HG03159 (cell line): Measurements from ENCODE around the gene CELF1.

Source experiments
- ATAC-seq: cut with Tn5 transposase; IDR thresholded peaks from one replicate; pipeline ENCODE4 v1.9.1; 2021; ENCODE audit warnings: mild to moderate bottlenecking, moderate library complexity; ENCODE audit not compliant: unreplicated experiment

Gene CELF1

DNA sequence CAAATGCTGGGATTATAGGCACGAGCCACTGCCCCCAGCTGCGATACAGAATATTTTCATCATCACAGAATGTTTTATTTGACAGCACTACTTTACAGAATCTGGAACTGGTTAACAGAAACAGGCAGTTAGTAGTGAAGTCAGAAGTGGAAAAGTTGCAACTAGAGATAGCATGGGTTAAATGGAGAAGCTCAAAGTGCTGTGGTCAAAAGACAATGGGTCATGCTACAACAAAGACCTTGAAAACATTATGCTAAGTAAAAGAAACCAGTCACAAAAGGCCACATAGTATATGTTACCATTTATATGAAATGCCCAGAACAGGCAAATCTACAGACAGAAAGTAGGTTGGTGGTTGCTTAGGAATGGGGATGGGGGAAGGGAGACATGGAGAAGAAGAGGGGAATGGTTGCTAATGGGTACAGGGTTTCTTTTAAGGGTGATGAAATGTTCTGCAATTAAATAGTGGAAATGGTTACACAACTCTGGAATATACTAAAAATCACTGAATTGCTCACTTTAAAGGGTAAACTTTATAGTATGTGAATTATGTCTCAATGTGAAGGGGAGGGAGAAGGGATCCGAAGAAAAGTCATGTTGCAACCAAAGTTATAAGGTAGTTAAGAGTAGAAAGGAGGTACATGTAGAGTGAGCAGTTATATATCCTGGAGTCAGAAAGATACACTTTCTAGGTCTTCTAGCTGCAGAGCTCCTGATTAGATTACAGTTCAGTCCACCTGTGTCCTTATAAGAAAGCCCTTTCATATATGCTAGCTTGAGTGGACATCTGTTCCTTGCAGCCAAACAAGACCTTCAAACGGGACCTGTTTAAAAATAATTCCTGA, 57.7 kb downstream of the CELF1 start:
- ATAC-seq = no peak

DNA sequence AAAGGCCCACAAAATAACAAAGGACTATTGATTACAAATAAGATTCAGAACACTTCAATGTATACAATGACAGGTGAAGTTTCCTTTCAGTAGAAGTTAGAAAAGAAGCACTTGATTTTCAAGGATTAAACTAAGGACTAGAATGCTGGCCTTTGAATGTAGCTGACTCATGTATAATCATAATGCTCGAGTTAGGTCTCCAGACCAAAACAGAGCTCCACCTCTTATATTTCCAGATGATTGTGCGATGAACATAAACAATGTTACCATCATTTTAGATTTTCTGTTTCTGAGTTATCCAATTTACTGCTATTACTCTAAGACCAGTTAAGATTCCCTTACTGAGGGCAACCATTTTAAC, 63.6 kb downstream of the CELF1 start:
- ATAC-seq = no peak

DNA sequence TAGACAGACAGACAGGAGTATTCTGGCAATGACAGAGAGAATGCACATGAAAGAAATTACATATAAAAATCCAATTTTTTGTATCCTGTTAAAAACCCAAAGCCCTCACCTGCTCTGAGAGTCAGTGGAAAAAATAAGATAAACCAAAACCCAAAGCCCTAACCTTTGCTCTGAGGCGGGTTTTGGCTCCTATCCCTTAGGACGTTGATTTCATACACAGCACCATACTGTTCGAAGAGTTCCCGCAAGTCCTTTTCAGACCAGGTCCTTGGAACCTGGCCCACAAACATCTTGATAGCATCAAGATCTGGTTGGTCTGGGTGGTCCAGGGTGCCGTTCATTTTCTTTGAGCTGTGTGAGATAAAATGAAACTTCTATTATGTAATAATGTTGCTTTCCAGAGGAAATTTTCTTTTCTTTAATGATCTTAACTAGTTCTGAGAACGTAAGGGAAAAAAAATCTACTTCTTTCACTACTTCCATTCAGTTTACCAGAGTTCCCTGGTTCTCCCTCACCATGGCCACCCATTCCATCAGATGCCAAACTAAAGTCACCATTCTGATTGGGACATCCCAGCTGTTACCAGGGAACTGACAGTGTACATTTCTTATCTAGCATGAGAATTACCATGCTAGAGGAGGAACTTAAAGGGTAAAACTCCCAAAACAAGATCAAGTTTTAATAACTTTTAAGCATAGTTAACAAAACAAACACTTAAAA, 64.1 kb downstream of the CELF1 start:
- ATAC-seq = no peak

DNA sequence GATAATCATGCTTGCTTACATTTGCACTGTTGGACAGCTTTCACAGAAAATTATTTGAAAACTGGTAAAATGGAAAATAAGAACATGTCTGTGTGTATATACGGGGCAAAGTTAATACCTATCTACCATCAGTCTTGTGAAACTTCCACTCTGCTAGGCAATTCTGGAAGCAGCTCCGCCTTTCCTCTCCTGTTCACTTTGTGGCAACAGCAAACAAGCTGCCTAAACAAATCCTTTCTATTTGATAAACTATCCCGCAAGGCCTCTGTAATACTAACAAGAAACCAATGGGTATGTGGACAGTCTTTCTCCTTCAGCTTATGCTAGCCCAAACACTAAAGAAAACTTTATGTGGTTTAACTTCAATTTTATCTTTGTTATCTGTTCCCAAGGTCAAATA, 64.8 kb downstream of the CELF1 start:
- no peak for ATAC-seq

DNA sequence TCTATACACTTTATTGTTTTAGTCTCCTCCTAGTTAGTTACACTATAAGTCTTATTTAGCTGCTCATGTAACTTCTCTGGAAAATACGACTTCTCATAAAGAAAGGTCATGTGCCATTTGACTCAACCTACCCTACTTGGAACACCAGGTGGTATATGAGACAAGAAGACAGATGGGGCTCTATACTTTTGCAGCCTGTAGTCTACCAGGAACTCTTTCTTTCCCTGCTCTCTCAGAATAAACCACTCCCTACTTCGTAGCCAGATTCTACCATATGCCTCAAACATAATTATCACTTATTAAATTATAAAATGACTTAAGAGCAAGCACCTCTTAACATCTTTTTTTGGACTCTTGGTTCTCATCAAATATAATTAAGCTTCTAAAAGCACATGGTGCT, 65.5 kb downstream of the CELF1 start:
- ATAC-seq = no peak

DNA sequence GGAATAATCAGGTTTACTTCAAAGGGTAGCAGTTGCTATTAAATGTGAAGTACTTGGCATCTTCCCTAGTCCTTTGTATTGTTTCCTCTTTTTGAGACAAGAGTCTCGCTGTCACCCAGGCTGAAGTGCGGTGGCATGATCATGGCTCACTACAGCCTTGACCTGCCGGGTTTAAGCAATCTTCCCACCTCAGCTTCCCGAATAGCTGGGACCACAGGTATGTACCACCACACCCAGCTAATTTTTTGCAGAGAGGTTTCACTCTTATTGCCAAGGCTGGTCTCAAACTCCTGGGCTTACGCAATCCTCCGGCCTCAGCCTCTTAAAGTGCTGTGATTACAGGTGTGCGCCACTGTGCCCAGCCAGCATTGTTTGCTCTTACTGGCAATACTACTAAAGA, 67.8 kb downstream of the CELF1 start:
- ATAC-seq = no peak

DNA sequence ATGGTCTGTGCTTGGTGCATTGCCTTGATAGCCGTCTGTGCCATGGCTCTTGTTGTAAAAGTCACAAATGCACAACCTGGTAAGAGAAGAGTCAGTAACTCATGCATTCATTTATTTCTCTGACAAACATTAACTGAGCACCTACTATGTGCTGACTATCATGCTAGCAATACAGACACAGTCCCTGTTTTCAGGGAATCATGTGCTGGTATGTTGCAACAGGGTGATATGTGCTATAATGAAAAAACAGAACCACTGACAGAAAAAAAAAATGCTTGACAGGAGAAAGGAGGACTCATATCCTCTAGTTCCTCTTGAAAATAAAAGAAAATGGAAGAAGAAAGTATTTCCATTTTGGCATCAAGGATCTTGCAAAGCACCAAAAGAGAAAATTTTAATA, 69.5 kb downstream of the CELF1 start:
- no peak for ATAC-seq

DNA sequence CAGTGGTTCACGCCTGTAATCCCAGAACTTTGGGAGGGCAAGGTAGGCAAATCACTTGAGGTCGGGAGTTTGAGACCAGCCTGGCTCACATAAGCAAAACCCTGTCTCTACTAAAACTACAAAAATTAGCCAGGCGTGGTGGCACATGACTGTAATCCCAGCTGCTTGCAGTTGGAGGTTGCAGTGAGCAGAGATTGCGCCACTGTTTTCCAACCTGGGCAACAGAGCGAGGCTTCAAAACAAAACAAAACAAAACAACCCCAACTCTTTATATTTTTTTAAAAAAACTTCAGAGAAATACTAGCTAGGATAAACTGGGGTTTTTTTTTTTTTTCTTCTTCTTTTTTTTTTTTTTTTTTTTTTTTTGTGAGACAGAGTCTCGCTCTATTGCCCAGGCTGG, 72.2 kb downstream of the CELF1 start:
- no peak for ATAC-seq

DNA sequence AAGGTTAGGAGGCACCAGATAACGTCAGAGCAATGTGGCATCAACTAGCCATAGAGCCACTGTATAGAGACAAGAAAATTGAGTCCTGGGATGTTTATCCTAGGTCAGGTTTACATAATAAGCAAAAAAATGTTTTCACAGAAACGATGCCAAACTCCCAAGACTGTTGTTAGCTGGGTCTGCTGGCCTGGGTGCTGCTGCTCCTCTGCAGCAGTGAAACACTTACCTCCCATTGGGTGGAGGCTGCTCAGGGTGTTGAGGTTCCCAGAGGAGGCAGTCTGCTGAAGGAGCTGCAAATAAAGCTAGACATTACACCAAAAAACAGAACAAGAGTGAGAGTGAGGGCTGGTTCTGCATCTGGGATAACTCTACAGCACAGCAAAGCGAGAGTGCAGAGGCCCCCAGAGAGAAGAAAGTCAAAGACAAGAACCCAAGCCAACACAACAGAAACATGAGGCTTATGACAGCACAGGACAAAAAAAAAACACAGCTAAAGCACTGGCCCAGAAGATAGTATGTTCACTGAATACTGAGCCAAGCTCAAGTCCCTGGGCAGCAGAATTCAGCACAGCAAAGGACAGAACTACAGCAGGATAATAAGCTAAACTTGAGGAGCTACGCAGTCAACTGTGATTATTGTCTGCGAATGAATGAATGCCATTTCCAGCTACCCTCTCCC, 74.1 kb downstream of the CELF1 start:
- ATAC-seq = no peak

DNA sequence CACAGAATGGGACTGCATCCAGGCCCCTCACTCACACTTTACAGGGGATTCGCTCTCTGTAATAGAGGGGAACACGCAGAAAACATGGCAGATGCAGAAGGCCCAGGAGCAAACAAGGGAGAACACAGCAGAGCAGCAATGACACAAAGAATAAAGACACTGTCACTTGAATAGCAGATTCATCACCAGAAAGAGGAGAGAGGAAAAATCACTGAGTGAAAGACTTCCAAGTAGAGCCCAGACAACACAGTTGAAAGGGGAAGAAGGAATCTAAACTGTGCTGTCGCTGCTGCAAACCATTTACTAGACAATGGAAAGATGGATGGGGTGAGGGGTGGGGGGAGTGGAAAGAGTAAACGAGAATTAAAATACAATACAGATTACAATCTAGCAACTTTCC, 75.2 kb downstream of the CELF1 start:
- no peak for ATAC-seq

DNA sequence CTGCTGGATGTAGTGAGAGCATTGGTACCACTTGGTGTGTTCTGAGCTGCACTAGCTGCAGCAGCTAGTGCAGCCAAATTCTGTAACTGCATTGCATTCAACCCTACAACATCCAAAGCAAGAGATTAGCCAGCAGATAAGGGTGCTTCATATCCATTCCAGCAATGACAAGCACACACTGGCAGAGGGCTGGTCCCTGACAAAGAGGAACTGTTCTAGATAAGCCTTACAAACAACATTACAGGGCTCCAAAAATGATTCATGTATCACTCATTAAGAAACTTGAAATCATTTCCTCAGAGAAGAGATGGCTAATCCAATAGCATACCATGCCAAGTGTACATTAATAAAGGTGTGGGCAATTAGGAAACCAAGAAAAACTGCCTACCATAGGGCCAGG, 75.6 kb downstream of the CELF1 start:
- no peak for ATAC-seq

DNA sequence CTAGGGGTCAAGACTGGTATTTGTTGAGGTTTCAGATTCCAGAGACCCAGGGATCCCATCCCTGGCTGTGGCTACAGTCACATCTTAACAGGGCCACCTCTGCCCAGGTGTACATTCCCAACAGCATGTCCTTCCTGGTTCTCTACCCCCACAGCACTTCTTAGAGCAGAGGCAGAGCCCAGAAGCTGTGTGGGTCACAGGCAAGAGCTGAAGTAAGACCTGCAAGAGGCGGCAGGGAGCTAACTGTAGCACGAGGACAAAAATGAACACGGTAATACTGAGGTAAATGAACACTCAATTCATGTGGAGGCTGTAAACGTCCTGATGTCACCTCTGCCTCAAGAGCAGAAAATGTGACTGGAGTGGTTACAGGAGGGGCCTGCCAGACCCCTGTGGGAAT, 82.3 kb downstream of the CELF1 start:
- ATAC-seq = no peak

DNA sequence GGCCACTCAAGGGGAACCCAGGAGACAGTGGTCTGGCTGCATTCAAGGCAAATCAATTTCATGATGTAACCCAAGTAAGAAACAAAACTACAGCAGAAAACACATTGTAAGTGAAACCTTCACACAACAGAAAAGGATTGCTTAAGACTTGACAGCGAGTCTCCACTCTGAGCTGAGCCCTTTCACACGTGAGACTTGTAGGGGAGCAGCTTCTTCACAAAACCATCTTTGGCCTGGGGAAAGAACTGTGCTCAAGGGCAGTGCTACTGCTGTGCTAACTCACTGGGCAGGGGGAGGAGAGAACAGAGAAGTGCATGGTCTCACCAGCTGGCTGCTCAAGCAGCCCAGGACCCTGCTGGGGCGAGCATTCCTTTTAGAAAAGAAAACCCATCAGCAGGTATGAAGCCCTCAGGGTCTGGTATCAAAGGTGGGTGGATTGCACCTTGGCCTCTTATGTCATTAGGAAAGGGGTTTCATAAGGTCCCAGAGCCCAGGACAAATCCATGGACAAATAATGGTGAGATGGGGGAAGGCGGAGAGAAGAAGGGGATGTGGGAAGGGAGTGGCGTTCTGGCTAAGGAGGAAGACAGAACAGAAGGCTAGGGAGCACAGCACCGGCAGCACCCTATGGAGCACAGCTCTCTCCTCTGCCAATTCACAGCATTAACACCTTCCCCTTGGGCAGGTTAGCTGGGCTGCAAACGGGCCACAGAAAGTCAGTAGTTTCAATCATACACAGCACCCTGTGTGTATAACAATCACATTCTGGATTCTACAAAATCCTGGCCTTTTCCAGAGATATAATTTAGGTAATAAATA, 83.4 kb downstream of the CELF1 start:
- ATAC-seq = no peak

DNA sequence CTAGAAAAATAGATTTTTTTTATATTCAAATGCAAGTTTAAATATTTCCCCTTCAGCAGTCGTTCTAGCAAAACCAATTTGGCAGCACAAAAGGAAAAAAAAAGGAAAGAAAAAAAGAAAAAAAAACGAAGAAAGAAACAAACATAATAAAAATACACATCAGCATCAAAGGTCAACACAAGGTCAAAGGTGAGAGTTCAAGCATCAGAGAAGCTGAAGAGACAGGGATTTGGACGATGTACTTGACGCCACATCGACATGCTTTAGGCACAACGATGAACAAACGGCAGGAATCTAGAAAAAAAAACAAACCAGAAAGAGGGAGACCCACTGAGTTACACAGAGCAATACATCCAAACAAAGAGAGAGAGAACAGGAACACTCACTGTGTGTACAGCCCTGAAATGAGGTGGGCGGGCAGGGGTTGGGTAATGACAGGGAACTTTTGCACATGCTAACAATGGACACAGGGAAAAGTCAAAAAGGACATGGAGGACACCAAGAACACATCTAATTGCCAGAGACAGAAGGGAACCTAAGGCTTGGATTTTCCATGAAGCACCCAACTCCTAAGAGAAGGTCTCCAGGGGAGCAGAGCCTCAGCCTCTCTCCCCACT, 84.2 kb downstream of the CELF1 start:
- ATAC-seq = no peak

DNA sequence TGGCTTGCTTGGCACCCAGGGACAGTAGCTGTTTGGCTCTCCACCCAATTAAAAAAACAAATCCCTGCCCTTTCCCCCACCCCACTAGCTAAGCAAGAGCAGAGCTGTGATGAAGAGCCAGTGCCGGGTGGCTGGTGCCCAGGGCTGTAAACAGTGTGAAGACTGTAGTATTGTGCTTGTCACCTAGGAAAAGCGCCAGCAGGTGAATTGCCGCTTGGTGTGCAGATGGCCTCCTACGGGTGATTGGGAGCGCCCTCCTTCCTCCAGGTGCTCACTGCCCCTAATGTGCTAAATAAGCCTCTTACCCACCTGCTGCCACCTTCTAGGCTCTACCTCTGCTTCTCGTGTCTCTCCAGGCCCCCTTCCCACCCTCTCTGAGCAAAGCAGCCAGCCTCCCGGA, 85.6 kb downstream of the CELF1 start:
- ATAC-seq = no peak

DNA sequence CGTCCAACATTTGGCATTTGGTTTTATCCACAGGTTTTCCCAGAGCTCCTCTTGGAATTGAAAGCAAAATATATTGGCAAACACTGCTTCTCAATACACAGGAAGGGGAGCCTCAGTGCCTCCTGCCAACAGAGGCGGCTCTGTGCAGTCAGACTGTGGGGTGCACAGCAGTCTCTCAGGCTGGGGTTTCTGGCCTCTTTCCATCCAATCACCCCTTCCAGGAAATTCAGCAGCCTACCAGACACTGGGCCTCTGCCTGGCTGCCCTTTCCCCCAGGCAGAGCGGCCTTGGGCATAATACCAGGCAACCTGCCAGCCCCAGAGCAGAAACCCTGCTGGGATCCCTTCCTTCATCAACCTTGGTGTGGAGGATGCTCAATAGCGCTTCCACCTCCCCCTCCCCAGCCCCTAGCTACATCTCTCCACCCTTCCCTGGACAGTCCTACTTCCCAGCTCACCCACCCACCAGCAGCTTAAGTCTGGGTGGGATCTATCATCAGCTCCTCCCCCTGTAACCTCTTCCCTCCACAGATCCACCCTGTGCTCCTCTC, 86.2 kb downstream of the CELF1 start:
- ATAC-seq = no peak

DNA sequence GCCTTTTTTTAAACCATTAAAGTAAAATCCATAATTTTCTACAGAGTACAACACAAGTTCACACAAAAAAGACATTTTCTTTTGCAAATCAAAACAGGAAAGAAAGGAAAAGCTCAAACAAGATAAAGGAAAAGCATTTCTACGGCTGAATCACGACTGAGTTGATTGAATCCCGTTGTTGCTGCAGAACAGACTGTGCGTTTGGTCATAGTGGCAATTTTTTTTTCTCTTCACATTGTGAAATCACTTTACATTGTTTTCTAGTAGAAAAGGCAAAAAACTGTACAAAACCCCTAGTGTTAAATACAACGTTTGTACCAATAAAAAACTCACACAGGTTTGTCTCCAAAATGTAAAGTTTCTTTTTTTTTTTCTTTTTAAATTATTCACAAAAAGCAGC, 86.7 kb downstream of the CELF1 start:
- ATAC-seq = no peak

DNA sequence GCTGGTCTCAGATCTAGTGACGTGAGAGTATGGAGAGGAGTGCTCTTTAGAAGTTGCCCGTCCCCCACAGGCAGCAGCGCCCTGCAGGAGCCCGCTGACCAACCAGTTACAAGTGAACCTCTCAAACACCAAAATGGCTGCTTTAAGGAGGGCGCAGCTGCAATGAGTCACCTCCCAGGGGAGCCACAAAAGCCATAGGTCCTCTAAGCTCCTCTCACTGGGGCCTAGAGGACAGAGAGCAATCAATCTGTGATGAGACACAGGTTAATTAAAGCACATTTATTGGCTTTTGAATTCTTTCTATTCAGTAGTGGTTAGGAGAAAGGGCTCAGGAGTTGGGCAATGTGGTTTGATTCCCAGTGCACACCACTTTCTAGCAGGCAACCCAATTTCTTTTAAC, 88.4 kb downstream of the CELF1 start:
- no peak for ATAC-seq

DNA sequence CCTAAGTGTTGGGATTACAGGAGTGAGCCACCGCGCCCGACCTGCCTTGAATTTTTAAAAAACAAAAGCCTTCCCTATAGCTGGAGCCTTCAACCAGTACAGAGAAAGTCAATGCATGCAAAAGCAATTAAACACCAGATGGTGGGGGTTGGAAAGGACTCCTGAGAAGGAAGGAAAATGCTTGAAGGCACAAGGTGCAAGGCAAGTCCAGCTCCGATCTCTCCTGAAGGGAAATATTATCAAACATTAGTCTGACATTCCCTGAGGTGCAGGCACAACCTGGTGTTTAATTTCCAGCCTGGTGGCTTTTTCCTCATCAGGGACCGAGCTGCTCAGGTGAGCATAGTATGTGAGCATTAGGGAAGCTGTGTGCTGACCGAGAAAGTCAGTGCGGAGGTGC, 91.1 kb downstream of the CELF1 start:
- ATAC-seq = no peak

DNA sequence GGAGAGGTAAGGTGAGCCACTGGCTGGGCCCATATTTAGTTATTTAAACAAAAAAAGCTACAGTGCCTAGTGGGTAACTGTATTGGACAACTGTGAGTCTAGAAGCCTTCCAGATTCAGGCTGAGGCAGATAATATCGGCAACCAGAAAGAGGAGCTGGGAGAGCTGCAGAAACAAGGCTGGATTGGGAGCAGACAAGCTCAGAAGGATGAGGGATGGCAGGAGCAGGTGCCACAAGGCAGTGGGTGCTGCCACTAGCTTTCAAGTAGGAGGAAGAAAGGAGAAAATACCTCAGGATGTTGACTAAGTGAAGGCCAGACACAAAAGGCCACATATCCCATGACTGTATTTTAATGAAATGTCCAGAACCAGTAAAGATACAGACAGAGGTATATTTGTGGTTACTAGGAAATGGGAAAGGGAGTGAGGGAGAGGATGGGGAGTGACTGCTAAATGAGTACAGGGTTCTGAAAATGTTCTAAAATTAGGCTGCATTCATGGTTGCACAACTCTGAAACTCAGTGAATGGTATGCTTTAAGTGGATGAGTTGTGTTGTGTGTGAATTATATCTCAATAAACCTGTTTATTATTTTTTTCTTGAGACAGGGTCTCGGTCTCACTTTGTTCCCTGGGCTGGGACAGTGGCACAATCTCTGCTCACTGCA, 92.2 kb downstream of the CELF1 start:
- ATAC-seq = no peak
